22Rv1 (cell line): ENCODE data around the gene CD151.

Experiments
- ZFX ChIP-seq: fragments of 450-650 bp; IDR thresholded peaks from 2 replicates; pipeline ENCODE4 v1.6.1; 2017; ENCODE audit warnings: antibody characterized with exemption, borderline replicate concordance
- TF ChIP-seq, protein P1 (sequence below): fragments of 450-650 bp; IDR thresholded peaks from 2 replicates; pipeline ENCODE4 v1.5.1; 2017; ENCODE audit warnings: mild to moderate bottlenecking

DNA sequence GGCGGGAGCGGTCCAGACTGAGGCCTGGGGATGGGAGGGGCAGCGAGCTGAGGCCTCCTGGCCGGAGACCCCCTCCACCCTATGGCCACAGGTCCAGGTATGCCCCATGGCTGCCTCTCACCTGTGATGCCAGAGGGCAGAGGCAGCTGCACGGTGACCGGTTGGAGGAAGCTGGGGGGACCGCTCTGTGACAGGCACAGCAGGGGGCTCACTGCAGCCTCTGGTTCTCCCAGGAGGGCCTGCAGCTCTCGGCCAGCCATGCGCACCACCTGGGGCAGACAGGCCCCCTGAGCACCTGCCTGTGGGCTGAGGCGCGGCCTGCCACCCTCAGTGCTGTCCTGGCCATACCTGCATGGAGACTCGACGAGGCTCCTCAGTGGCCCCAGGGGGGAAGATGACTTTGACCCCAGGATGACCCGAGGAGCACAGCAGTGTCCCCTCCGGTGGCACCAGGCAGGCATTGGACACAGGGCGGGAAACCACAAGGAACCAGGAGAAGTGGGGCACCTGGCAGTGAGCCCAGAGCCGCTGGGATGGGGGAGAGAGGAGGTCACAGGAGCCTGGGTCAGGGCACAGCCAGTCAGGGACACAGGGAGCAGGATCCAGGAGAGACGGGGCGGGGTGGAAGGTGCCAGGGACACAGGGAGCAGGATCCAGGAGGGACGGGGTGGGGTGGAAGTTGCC lies 31.5 kb upstream of the CD151 start:
- TF ChIP-seq, protein P1, sequence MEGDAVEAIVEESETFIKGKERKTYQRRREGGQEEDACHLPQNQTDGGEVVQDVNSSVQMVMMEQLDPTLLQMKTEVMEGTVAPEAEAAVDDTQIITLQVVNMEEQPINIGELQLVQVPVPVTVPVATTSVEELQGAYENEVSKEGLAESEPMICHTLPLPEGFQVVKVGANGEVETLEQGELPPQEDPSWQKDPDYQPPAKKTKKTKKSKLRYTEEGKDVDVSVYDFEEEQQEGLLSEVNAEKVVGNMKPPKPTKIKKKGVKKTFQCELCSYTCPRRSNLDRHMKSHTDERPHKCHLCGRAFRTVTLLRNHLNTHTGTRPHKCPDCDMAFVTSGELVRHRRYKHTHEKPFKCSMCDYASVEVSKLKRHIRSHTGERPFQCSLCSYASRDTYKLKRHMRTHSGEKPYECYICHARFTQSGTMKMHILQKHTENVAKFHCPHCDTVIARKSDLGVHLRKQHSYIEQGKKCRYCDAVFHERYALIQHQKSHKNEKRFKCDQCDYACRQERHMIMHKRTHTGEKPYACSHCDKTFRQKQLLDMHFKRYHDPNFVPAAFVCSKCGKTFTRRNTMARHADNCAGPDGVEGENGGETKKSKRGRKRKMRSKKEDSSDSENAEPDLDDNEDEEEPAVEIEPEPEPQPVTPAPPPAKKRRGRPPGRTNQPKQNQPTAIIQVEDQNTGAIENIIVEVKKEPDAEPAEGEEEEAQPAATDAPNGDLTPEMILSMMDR = no peak
- no peak for TF ChIP-seq ZFX
